H1 (cell line): ENCODE measurements around the gene PPP1R7. TPM values are rescaled to one million over a fixed set of nuclear protein-coding genes. Genes with fewer than 3 reads are reported as not detected.

Experiments
- CTCF ChIA-PET: fragments of 300-600 bp; sonication (Branson Sonifier 250); formaldehyde crosslinking; loops from one replicate; lab custom pipeline; 2021; ENCODE audit not compliant: partially characterized antibody; lab: Charles Lee
- POLR2A ChIA-PET: fragments of 300-600 bp; sonication (Branson Sonifier 250); formaldehyde crosslinking; loops from one replicate; lab custom pipeline; 2021; ENCODE audit warnings: inconsistent platforms; ENCODE audit not compliant: partially characterized antibody; lab: Charles Lee
- DNase-seq, 2 experiments: peaks; one replicate each; pipeline versions ENCODE4 v3.0.0 to v3.0.0-alpha.2; 2010 to 2022; ENCODE audit warnings: low spot score in 2 of 2, low read depth in 1 of 2, mixed read lengths in 1 of 2
- FAIRE-seq: peaks from 2 replicates; lab custom pipeline; 2011; peaks lifted over from hg19 to GRCh38; lab: Jason Lieb, UNC
- H2AFZ ChIP-seq: 2 replicates; pipeline ENCODE4 v1.8.1; 2012; ENCODE audit warnings: low read length, inconsistent platforms
- H2AK5ac ChIP-seq: 2 replicates; pipeline ENCODE4 v1.6.1; 2013; ENCODE audit warnings: low read depth, low read length
- H2BK120ac ChIP-seq: replicated peaks from 2 replicates; pipeline ENCODE3; 2013; ENCODE audit warnings: low read depth, low read length, inconsistent platforms
- H2BK12ac ChIP-seq: 2 replicates; pipeline ENCODE4 v1.6.1; 2013; ENCODE audit warnings: low read depth, low read length
- H2BK15ac ChIP-seq: 2 replicates; pipeline ENCODE4 v1.6.1; 2013; ENCODE audit warnings: low read length
- H2BK20ac ChIP-seq: 2 replicates; pipeline ENCODE4 v1.6.1; 2013; ENCODE audit warnings: low read length
- H2BK5ac ChIP-seq: 2 replicates; pipeline ENCODE4 v1.6.1; 2013; ENCODE audit warnings: low read depth, low read length
- H3K14ac ChIP-seq: 2 replicates; pipeline ENCODE4 v1.6.1; 2013; ENCODE audit warnings: inconsistent platforms; ENCODE audit not compliant: insufficient read length
- H3K18ac ChIP-seq: 2 replicates; pipeline ENCODE4 v1.6.1; 2013; ENCODE audit warnings: low read length; ENCODE audit errors: extremely low read depth
- H3K23ac ChIP-seq: 2 replicates; pipeline ENCODE4 v1.6.1; 2013; ENCODE audit warnings: inconsistent platforms; ENCODE audit not compliant: insufficient read length
- H3K23me2 ChIP-seq: 2 replicates; pipeline ENCODE4 v1.6.1; 2013; ENCODE audit warnings: low read depth, low read length
- H3K27ac ChIP-seq: 2 replicates; pipeline ENCODE4 v1.6.1; 2011; ENCODE audit warnings: low read depth, low read length, inconsistent platforms
- H3K27me3 ChIP-seq, 4 experiments: replicated peaks in 1 of 4; 1 replicate in 1 of 4; 2 replicates in 3 of 4; pipeline versions ENCODE4 v1.6.1 to v1.8.1; 2011 to 2013; ENCODE audit warnings: low read length in 3 of 4, mild to moderate bottlenecking in 3 of 4, inconsistent platforms in 2 of 4, mixed read lengths in 2 of 4, moderate library complexity in 1 of 4; ENCODE audit not compliant: control insufficient read depth in 3 of 4, insufficient read depth in 3 of 4; ENCODE audit errors: extremely low read depth in 1 of 4
- H3K36me3 ChIP-seq, 4 experiments: 2 replicates each; pipeline versions ENCODE4 v1.6.1 to v1.8.1; 2011 to 2013; ENCODE audit warnings: mild to moderate bottlenecking in 4 of 4, low read length in 3 of 4, moderate library complexity in 2 of 4, control low read depth in 1 of 4, inconsistent platforms in 1 of 4; ENCODE audit not compliant: insufficient read depth in 4 of 4, control insufficient read depth in 2 of 4
- H3K4ac ChIP-seq: replicated peaks from 2 replicates; pipeline ENCODE3; 2013; ENCODE audit warnings: low read length, low read depth, mixed read lengths, inconsistent platforms; ENCODE audit not compliant: insufficient read length
- H3K4me1 ChIP-seq, 4 experiments: replicated peaks in 1 of 4; 1 replicate in 1 of 4; 2 replicates in 3 of 4; pipeline versions ENCODE4 v1.6.1 to v1.8.1; 2011 to 2013; ENCODE audit warnings: low read length in 3 of 4, inconsistent platforms in 2 of 4, mixed read lengths in 1 of 4; ENCODE audit not compliant: insufficient read depth in 4 of 4, control insufficient read depth in 3 of 4
- H3K4me2 ChIP-seq, 2 experiments: 2 replicates each; pipeline versions ENCODE4 v1.6.1 to v1.8.1; 2011 to 2013; ENCODE audit warnings: low read depth in 2 of 2, low read length in 2 of 2, control low read depth in 1 of 2, inconsistent platforms in 1 of 2, mild to moderate bottlenecking in 1 of 2; ENCODE audit not compliant: insufficient read depth in 1 of 2
- H3K4me3 ChIP-seq, 4 experiments: fragments of 200-600, 300-600 bp in 1 of 4; sonication (generic), shearing (Covaris generic), sonication (Bioruptor Twin) in 1 of 4; 2 replicates each; pipeline versions ENCODE4 v1.5.1 to v1.8.1; 2011 to 2016; ENCODE audit warnings: low read length in 4 of 4, low read depth in 3 of 4, control low read depth in 2 of 4, inconsistent platforms in 2 of 4, mild to moderate bottlenecking in 2 of 4, mixed read lengths in 1 of 4, moderate library complexity in 1 of 4; ENCODE audit not compliant: insufficient read depth in 2 of 4; ENCODE audit errors: extremely low read depth in 1 of 4
- H3K56ac ChIP-seq: replicated peaks from 2 replicates; pipeline ENCODE3; 2013; ENCODE audit warnings: low read depth, mild to moderate bottlenecking, mixed read lengths, low read length, inconsistent platforms; ENCODE audit not compliant: insufficient read length
- H3K79me1 ChIP-seq: 2 replicates; pipeline ENCODE4 v1.6.1; 2013; ENCODE audit warnings: low read depth, low read length, control low read depth
- H3K79me2 ChIP-seq, 2 experiments: 2 replicates each; pipeline versions ENCODE4 v1.6.1 to v1.8.1; 2012 to 2013; ENCODE audit warnings: low read length in 2 of 2, mild to moderate bottlenecking in 2 of 2, inconsistent platforms in 1 of 2; ENCODE audit not compliant: insufficient read depth in 2 of 2, control insufficient read depth in 1 of 2
- H3K9ac ChIP-seq, 4 experiments: replicated peaks in 1 of 4; 1 replicate in 1 of 4; 2 replicates in 3 of 4; pipeline versions ENCODE4 v1.6.1 to v1.8.1; 2011 to 2013; ENCODE audit warnings: low read depth in 3 of 4, low read length in 3 of 4, control low read depth in 2 of 4, mild to moderate bottlenecking in 2 of 4, moderate library complexity in 2 of 4, inconsistent platforms in 1 of 4; ENCODE audit errors: extremely low read depth in 1 of 4
- H3K9me3 ChIP-seq, 2 experiments: 2 replicates each; pipeline versions ENCODE4 v1.6.1 to v1.8.1; 2012 to 2013; ENCODE audit warnings: mild to moderate bottlenecking in 2 of 2, moderate library complexity in 2 of 2, control low read depth in 1 of 2, inconsistent platforms in 1 of 2, low read depth in 1 of 2, low read length in 1 of 2, mixed read lengths in 1 of 2; ENCODE audit not compliant: insufficient read depth in 2 of 2
- H4K20me1 ChIP-seq, 2 experiments: replicated peaks in 1 of 2; 2 replicates each; pipeline versions ENCODE3 to v1.8.1; 2011 to 2013; ENCODE audit warnings: inconsistent platforms in 2 of 2, low read length in 2 of 2, mild to moderate bottlenecking in 1 of 2; ENCODE audit not compliant: insufficient read depth in 2 of 2, control insufficient read depth in 1 of 2
- H4K5ac ChIP-seq: 2 replicates; pipeline ENCODE4 v1.6.1; 2013; ENCODE audit warnings: low read length, low read depth, mixed read lengths, inconsistent platforms; ENCODE audit not compliant: insufficient read length
- H4K8ac ChIP-seq: 2 replicates; pipeline ENCODE4 v1.8.0; 2013; ENCODE audit warnings: mild to moderate bottlenecking, moderate library complexity, low read length, inconsistent platforms; ENCODE audit not compliant: insufficient read depth; ENCODE audit errors: extremely low read depth
- H4K91ac ChIP-seq: replicated peaks from 2 replicates; pipeline ENCODE3; 2013; ENCODE audit warnings: low read length, mixed read lengths, inconsistent platforms; ENCODE audit not compliant: insufficient read length
- ATF3 ChIP-seq: IDR thresholded peaks from 2 replicates; pipeline ENCODE4 v1.6.1; 2011; ENCODE audit warnings: low read depth, mild to moderate bottlenecking, low read length; ENCODE audit not compliant: insufficient read depth
- CEBPB ChIP-seq: IDR thresholded peaks from 2 replicates; pipeline ENCODE4 v1.6.1; 2012; ENCODE audit warnings: low read depth, low read length
- CTBP2 ChIP-seq: IDR thresholded peaks from 2 replicates; pipeline ENCODE4 v1.7.0; 2011; ENCODE audit warnings: borderline replicate concordance, mild to moderate bottlenecking, moderate library complexity, mixed read lengths, low read length; ENCODE audit not compliant: insufficient read depth, insufficient read length
- EP300 ChIP-seq, 2 experiments: IDR thresholded peaks; 1 replicate in 1 of 2; 2 replicates in 1 of 2; pipeline ENCODE4 v1.6.1; 2011 to 2012; ENCODE audit warnings: low read depth in 2 of 2, low read length in 2 of 2, mild to moderate bottlenecking in 2 of 2, borderline replicate concordance in 1 of 2, inconsistent platforms in 1 of 2, moderate library complexity in 1 of 2
- KDM5A ChIP-seq: fragments of 200-600 bp; IDR thresholded peaks from 2 replicates; pipeline ENCODE4 v1.7.1; 2012; ENCODE audit warnings: mild to moderate bottlenecking, low read length, inconsistent platforms, mixed read lengths
- TBP ChIP-seq: IDR thresholded peaks from 2 replicates; pipeline ENCODE4 v1.6.1; 2011; ENCODE audit warnings: low read depth, low read length, improper control_type of control experiment
- TCF12 ChIP-seq: IDR thresholded peaks from 2 replicates; pipeline ENCODE4 v1.6.1; 2011; ENCODE audit warnings: low read depth, mild to moderate bottlenecking, low read length
- WGBS, 2 experiments: shearing (Covaris generic) in 1 of 2; methylation state at CpG; one replicate each; pipeline versions ENCODE4 v1.1.6 to v1.1.7; 2013 to 2015; ENCODE audit warnings: low lambda C conversion rate in 2 of 2, mixed read lengths in 2 of 2, inconsistent platforms in 1 of 2, low coverage in 1 of 2, missing lambda C conversion rate in 1 of 2; ENCODE audit not compliant: insufficient replicate concordance in 2 of 2, insufficient coverage in 1 of 2, insufficient read length in 1 of 2; ENCODE audit errors: extremely low coverage in 1 of 2, missing lambda C conversion rate in 1 of 2; 5-methylcytosine and 5-hydroxymethylcytosine counted together
- polyA plus RNA-seq, 7 experiments: library from polyadenylated mRNA; depleted of rRNA in 3 of 7; stranded (reverse) in 5 of 7; unstranded in 2 of 7; fragments of >200 nt in 5 of 7; fragments of 200-250 nt in 2 of 7; gene quantifications; 1 replicate in 5 of 7; 2 replicates in 1 of 7; 4 replicates in 1 of 7; pipeline versions ENCODE4 v1.2.1 to v1.2.3, GENCODE V29; 2011 to 2013; ENCODE audit warnings: missing spikeins in 2 of 7, mixed read lengths in 2 of 7
- total RNA-seq: library from RNA; stranded (reverse); fragmentation: NEBNext Ultra II Directional; extraction: Animal tissue kit (Norgen Biotek cat#: 25700); gene quantifications from 2 replicates; pipeline ENCODE4 v1.2.1, GENCODE V29; 2021

The PPP1R7 gene
- total and polyA plus RNA-seq, 2 of the 8 experiments (the other 6 are each of a cell fraction or from before 2014, with no cell fraction given): 22.2 to 64.0 TPM

GRCh38 chr2:241214209-241214608, 63.9 kb downstream of the PPP1R7 start:
- Histone ChIP-seq H2BK120ac (no peak overlapping the region), H3K14ac (no peak overlapping the region), H3K4me2 (no peak overlapping the region), H4K20me1 (no peaks in the 10 kb centered on the region), H3K4ac (no peak overlapping the region), H3K23me2 (peaks cover 7% of the 10 kb centered on the region; the same call in 1 of the 2 replicates), H2BK12ac (no peak overlapping the region), H2BK5ac (no peak overlapping the region), H2AK5ac (no peak overlapping the region), H3K36me3 (no peaks in the 10 kb centered on the region), H3K9me3 (no peaks in the 10 kb centered on the region), H3K23ac (no peak overlapping the region), H3K79me2 (no peaks in the 10 kb centered on the region), H4K91ac (no peak overlapping the region), H3K18ac (no peak overlapping the region), H3K27me3 (no peaks in the 10 kb centered on the region), H2BK20ac (no peak overlapping the region), H3K79me1 (no peaks in the 10 kb centered on the region), H4K8ac (no peak overlapping the region), H3K27ac (no peak overlapping the region), H3K4me1 (peaks cover 0 to 20% (median 10%) of the 10 kb centered on the region in 4 experiments; a peak in 6 of 7 replicates), H3K4me3 (no peak overlapping the region), H4K5ac (no peak overlapping the region), H2AFZ (no peak overlapping the region), H2BK15ac (no peak overlapping the region), H3K56ac (no peak overlapping the region), H3K9ac (no peak overlapping the region)
- ChIA-PET POLR2A (interaction anchor here (0.8 kb wide), 1 partner anchor 19 kb away, joined by 3 read pairs; no protein-coding TSS in a partner anchor), CTCF (interaction anchor here (0.5 to 1.4 kb wide), 4 partner anchors 12 to 178 kb away, joined by 3 read pairs; no protein-coding TSS in a partner anchor)
- WGBS, 2 experiments: 81% methylated on average over 10 of the region's 10 CpGs; no CpG with 5 or more reads in 1 of the 2 experiments
- DNase-seq (no peak), FAIRE-seq (no peak)
- TF ChIP-seq CEBPB: no peak
- TF ChIP-seq ATF3: no peak
- TF ChIP-seq TCF12: no peak
- TF ChIP-seq TBP: no peak
- TF ChIP-seq EP300 (IDR thresholded peaks at IDR 0.05; ENCODE audit: borderline replicate concordance in 1 of 2, low read depth in 2 of 2, low read length in 2 of 2): no peak
- TF ChIP-seq KDM5A: no peak
- TF ChIP-seq CTBP2: no peak
